Activated CD8-positive, alpha-beta memory T cell treated with anti-CD3 and anti-CD28 coated beads for 1 hour (primary cell): ENCODE measurements around the gene SPIN2A.
"Not testable (repeated sequence)": the region's sequence is repeated elsewhere in the genome, so short reads cannot be mapped to it uniquely, and the experiment has no call there.

Experiments
- DNase-seq, 2 donors: peaks; one replicate each; pipeline ENCODE4 v3.0.0-alpha.2; 2020; ENCODE audit warnings: low read depth in 1 of 2; ENCODE audit errors: extremely low read depth in 1 of 2

SPIN2A gene

GRCh38 chrX:57103489-57103888, 33.7 kb downstream of the SPIN2A start:
- no peak for DNase-seq

- DNase-seq, result not testable (repeated sequence)
Observed at GRCh38 chrX:57102918-57103317, 34.3 kb downstream of the SPIN2A start.
